IMR-90 (cell line): ENCODE measurements around the gene FGD5. TPM values are rescaled to one million over a fixed set of nuclear protein-coding genes. Genes with fewer than 3 reads are reported as not detected.

Experiments
- ATAC-seq: fragments of 200-7000 bp; cut with Tn5 transposase; 2 replicates; pipeline ENCODE4 v1.9.1; 2020; ENCODE audit warnings: low read depth, mild to moderate bottlenecking, moderate library complexity
- BruUV-seq: library from RNA; stranded (reverse); fragments of 400-500 nt; replicated peaks from 2 replicates; lab custom pipeline; 2021; lab: Mats Ljungman, UMichigan
- CTCF ChIA-PET: fragments of 300-600 bp; formaldehyde crosslinking; extraction: SDS; loops from one replicate; lab custom pipeline; 2021; ENCODE audit warnings: antibody characterized with exemption; lab: Yijun Ruan, JAX
- POLR2A ChIA-PET: fragments of 300-600 bp; sonication (Branson Sonifier 250); formaldehyde crosslinking; loops from one replicate; lab custom pipeline; 2022; ENCODE audit warnings: antibody characterized with exemption; ENCODE audit not compliant: unreplicated experiment; lab: Charles Lee
- DNase-seq: peaks from one replicate; pipeline ENCODE4 v3.0.0; 2013
- H2AFZ ChIP-seq: replicated peaks from 2 replicates; pipeline ENCODE3; 2013; ENCODE audit warnings: low read length, mild to moderate bottlenecking; ENCODE audit not compliant: poor library complexity
- H2AK5ac ChIP-seq: 2 replicates; pipeline ENCODE4 v1.6.1; 2013; ENCODE audit warnings: low read depth, low read length, inconsistent platforms
- H2AK9ac ChIP-seq: replicated peaks from 2 replicates; pipeline ENCODE3; 2013; ENCODE audit warnings: mild to moderate bottlenecking, low read depth, low read length, moderate library complexity; ENCODE audit not compliant: poor library complexity
- H2BK120ac ChIP-seq: 2 replicates; pipeline ENCODE4 v1.6.1; 2013; ENCODE audit warnings: low read depth, low read length, inconsistent platforms
- H2BK15ac ChIP-seq: 3 replicates; pipeline ENCODE4 v1.6.1; 2013; ENCODE audit warnings: low read depth, low read length, inconsistent platforms
- H2BK20ac ChIP-seq: 2 replicates; pipeline ENCODE4 v1.6.1; 2013; ENCODE audit warnings: low read depth, mild to moderate bottlenecking, inconsistent platforms, low read length, moderate library complexity
- H2BK5ac ChIP-seq: 2 replicates; pipeline ENCODE4 v1.6.1; 2013; ENCODE audit warnings: mild to moderate bottlenecking, low read depth, low read length, inconsistent platforms; ENCODE audit not compliant: poor library complexity, severe bottlenecking
- H3K14ac ChIP-seq: replicated peaks from 2 replicates; pipeline ENCODE4 v1.6.1; 2013; ENCODE audit warnings: low read depth, low read length, inconsistent platforms
- H3K18ac ChIP-seq: 2 replicates; pipeline ENCODE4 v1.6.1; 2013; ENCODE audit warnings: low read depth, low read length, control low read depth
- H3K23ac ChIP-seq: 2 replicates; pipeline ENCODE4 v1.6.1; 2013; ENCODE audit warnings: low read depth, low read length, inconsistent platforms
- H3K27ac ChIP-seq: 2 replicates; pipeline ENCODE4 v1.5.1; 2013; ENCODE audit warnings: mild to moderate bottlenecking, control low read depth, low read length; ENCODE audit not compliant: insufficient read depth
- H3K27me3 ChIP-seq: 2 replicates; pipeline ENCODE4 v1.6.1; 2013; ENCODE audit warnings: low read length; ENCODE audit not compliant: control insufficient read depth, insufficient read depth
- H3K36me3 ChIP-seq: 2 replicates; pipeline ENCODE4 v1.6.1; 2013; ENCODE audit warnings: low read length, mixed read lengths; ENCODE audit not compliant: control insufficient read depth, insufficient read depth
- H3K4ac ChIP-seq: 2 replicates; pipeline ENCODE4 v1.6.1; 2013; ENCODE audit warnings: low read depth, low read length, inconsistent platforms
- H3K4me1 ChIP-seq: 2 replicates; pipeline ENCODE4 v1.6.1; 2013; ENCODE audit warnings: low read length, mixed read lengths; ENCODE audit not compliant: control insufficient read depth, insufficient read depth
- H3K4me2 ChIP-seq: 2 replicates; pipeline ENCODE4 v1.6.1; 2013; ENCODE audit warnings: low read depth, mild to moderate bottlenecking, control low read depth, low read length, moderate library complexity
- H3K4me3 ChIP-seq: 2 replicates; pipeline ENCODE4 v1.5.1; 2013; ENCODE audit warnings: low read depth, mild to moderate bottlenecking, control low read depth, low read length, moderate library complexity; ENCODE audit not compliant: insufficient read depth
- H3K56ac ChIP-seq: 2 replicates; pipeline ENCODE4 v1.6.1; 2013; ENCODE audit warnings: low read length, inconsistent platforms; ENCODE audit not compliant: insufficient read depth; ENCODE audit errors: extremely low read depth
- H3K79me1 ChIP-seq, 2 experiments: 2 replicates each; pipeline ENCODE4 v1.6.1; 2013; ENCODE audit warnings: low read length in 2 of 2, inconsistent platforms in 1 of 2, low read depth in 1 of 2
- H3K9ac ChIP-seq: 2 replicates; pipeline ENCODE4 v1.6.1; 2013; ENCODE audit warnings: low read depth, low read length, control low read depth
- H3K9me1 ChIP-seq: 2 replicates; pipeline ENCODE4 v1.6.1; 2013; ENCODE audit warnings: low read length, inconsistent platforms; ENCODE audit not compliant: insufficient read depth
- H3K9me3 ChIP-seq: 2 replicates; pipeline ENCODE4 v1.6.1; 2013; ENCODE audit warnings: low read length; ENCODE audit not compliant: control insufficient read depth, insufficient read depth
- H4K20me1 ChIP-seq: 2 replicates; pipeline ENCODE4 v1.6.1; 2013; ENCODE audit warnings: low read length, inconsistent platforms; ENCODE audit not compliant: insufficient read depth
- H4K5ac ChIP-seq: 2 replicates; pipeline ENCODE4 v1.6.1; 2013; ENCODE audit warnings: mild to moderate bottlenecking, low read depth, low read length, control low read depth
- H4K8ac ChIP-seq, 2 experiments: 2 replicates each; pipeline ENCODE4 v1.6.1; 2013; ENCODE audit warnings: low read depth in 2 of 2, low read length in 2 of 2, control low read depth in 1 of 2, inconsistent platforms in 1 of 2
- H4K91ac ChIP-seq: 2 replicates; pipeline ENCODE4 v1.6.1; 2013; ENCODE audit warnings: low read depth, low read length, inconsistent platforms; ENCODE audit not compliant: insufficient read depth
- CHD1 ChIP-seq: IDR thresholded peaks from 2 replicates; pipeline ENCODE4 v1.6.1; 2012; ENCODE audit warnings: low read depth, low read length, improper control_type of control experiment
- CTCF ChIP-seq: conservative IDR thresholded peaks from 2 replicates; pipeline ENCODE4 v1.5.1; 2012; ENCODE audit warnings: mild to moderate bottlenecking, low read depth, low read length, improper control_type of control experiment
- MAFK ChIP-seq: IDR thresholded peaks from 2 replicates; pipeline ENCODE4 v1.6.1; 2012; ENCODE audit warnings: low read depth, low read length, improper control_type of control experiment
- MAZ ChIP-seq: IDR thresholded peaks from 2 replicates; pipeline ENCODE4 v1.6.1; 2012; ENCODE audit warnings: low read depth, mild to moderate bottlenecking, low read length, improper control_type of control experiment, moderate library complexity, borderline replicate concordance
- NFE2L2 ChIP-seq: fragments of 150-350 bp; IDR thresholded peaks from 2 replicates; pipeline ENCODE4 v1.6.1; 2016; ENCODE audit warnings: low read depth, mild to moderate bottlenecking, low read length
- RAD21 ChIP-seq: IDR thresholded peaks from 2 replicates; pipeline ENCODE4 v1.6.1; 2012; ENCODE audit warnings: low read length, improper control_type of control experiment
- RFX5 ChIP-seq: IDR thresholded peaks from 2 replicates; pipeline ENCODE4 v1.8.0; 2012; ENCODE audit warnings: low read depth, mild to moderate bottlenecking, low read length, moderate library complexity
- USF2 ChIP-seq: fragments of 150-350 bp; IDR thresholded peaks from 2 replicates; pipeline ENCODE4 v1.6.1; 2017; ENCODE audit warnings: mild to moderate bottlenecking, antibody characterized with exemption, low read length, low read depth
- WGBS, 2 experiments: methylation state at CpG; one replicate each; pipeline versions ENCODE4 v1.1.5 to v1.1.7; 2013; ENCODE audit warnings: missing lambda C conversion rate in 2 of 2; ENCODE audit not compliant: insufficient read length in 1 of 2; ENCODE audit errors: extremely low coverage in 2 of 2; 5-methylcytosine and 5-hydroxymethylcytosine counted together
- dilution Hi-C: fragments of 300-500 bp; cut with HindIII; formaldehyde crosslinking; loops from one replicate; pipeline ENCODE4 v1.14.3; 2018; ENCODE audit warnings: low sequenced_read_pairs; ENCODE audit not compliant: unreplicated experiment
- in situ Hi-C: fragments of 300-500 bp; cut with MboI; formaldehyde crosslinking; loops from 3 replicates; pipeline ENCODE4 v1.14.3; 2019; ENCODE audit warnings: low sequenced_read_pairs, inconsistent platforms, mixed read lengths
- intact Hi-C: fragments of 100-400 bp; cut with micrococcal nuclease; formaldehyde crosslinking; loops from 2 replicates; pipeline ENCODE4 v1.10.0; 2022
- polyA plus RNA-seq, 3 experiments: library from polyadenylated mRNA; depleted of rRNA; stranded (reverse); fragments of >200 nt; gene quantifications; 2 replicates each; pipeline ENCODE4 v1.2.3, GENCODE V29; 2012; ENCODE audit warnings: low replicate concordance in 1 of 3
- total RNA-seq: library from RNA; depleted of rRNA; stranded (reverse); fragments of >200 nt; gene quantifications from 2 replicates; pipeline ENCODE4 v1.2.3, GENCODE V29; 2012

The FGD5 gene
- total and polyA plus RNA-seq, 2 of the 4 experiments (the other 2 are of a cell fraction), result not detected

GRCh38 chr3:14775011-14775410, 43.8 kb upstream of the FGD5 start:
- Histone ChIP-seq H2BK20ac (no peak overlapping the region), H3K4me3 (no peak overlapping the region), H4K20me1 (no peaks in the 10 kb centered on the region), H3K79me1 (no peaks in the 10 kb centered on the region), H3K56ac (no peak overlapping the region), H3K4me2 (no peak overlapping the region), H3K14ac (no peak overlapping the region), H3K18ac (no peak overlapping the region), H2BK5ac (no peak overlapping the region), H2AK5ac (no peak overlapping the region), H3K9me1 (no peaks in the 10 kb centered on the region), H4K8ac (no peak overlapping the region), H3K27ac (no peak overlapping the region), H3K9me3 (no peaks in the 10 kb centered on the region), H3K23ac (no peak overlapping the region), H3K27me3 (peaks cover 16% of the 10 kb centered on the region; the same call in 1 of the 2 replicates), H3K4ac (no peak overlapping the region), H2AFZ (no peak overlapping the region), H3K9ac (no peak overlapping the region), H2BK15ac (no peak overlapping the region), H2BK120ac (no peak overlapping the region), H3K4me1 (no peaks in the 10 kb centered on the region), H2AK9ac (no peak overlapping the region), H3K36me3 (no peaks in the 10 kb centered on the region), H4K91ac (no peak overlapping the region), H4K5ac (no peak overlapping the region)
- dilution Hi-C loops, result no loop called here
- ChIA-PET POLR2A (no interaction called here), CTCF (no interaction called here)
- ATAC-seq, result no peak
- TF ChIP-seq NFE2L2 (no peak), CTCF (no peak), CHD1 (no peak), RFX5 (no peak), RAD21 (no peak), MAFK (no peak), USF2 (no peak), MAZ (no peak)
- BruUV-seq, result no TSS peak
- in situ Hi-C loops, result no loop called here
- no peak for DNase-seq
- intact Hi-C loops, result no loop called here
- no CpG with 5 or more reads among the region's 7 CpGs for WGBS, 2 experiments
